Measurements from ENCODE around the gene DNAH11.

DNA sequence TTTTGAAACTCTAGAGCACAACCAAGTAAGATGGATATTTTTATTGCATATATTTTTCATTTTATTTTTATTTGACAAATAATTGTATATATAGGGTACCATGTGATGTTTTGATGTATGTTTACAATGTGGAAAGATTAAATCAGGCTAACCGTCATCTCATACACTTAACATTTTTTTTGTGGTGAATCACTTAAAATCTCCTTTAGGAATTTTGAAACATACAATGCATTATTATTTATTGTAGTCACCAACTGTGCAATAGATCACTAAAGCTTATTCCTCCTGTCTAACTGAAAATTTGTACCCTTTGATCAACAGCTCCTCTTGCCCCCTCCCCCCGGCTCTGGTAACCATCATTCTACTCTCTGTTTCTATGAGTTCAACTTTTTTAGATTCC is 77.2 kb downstream of the DNAH11 start:
- TF ChIP-seq, protein P1, sequence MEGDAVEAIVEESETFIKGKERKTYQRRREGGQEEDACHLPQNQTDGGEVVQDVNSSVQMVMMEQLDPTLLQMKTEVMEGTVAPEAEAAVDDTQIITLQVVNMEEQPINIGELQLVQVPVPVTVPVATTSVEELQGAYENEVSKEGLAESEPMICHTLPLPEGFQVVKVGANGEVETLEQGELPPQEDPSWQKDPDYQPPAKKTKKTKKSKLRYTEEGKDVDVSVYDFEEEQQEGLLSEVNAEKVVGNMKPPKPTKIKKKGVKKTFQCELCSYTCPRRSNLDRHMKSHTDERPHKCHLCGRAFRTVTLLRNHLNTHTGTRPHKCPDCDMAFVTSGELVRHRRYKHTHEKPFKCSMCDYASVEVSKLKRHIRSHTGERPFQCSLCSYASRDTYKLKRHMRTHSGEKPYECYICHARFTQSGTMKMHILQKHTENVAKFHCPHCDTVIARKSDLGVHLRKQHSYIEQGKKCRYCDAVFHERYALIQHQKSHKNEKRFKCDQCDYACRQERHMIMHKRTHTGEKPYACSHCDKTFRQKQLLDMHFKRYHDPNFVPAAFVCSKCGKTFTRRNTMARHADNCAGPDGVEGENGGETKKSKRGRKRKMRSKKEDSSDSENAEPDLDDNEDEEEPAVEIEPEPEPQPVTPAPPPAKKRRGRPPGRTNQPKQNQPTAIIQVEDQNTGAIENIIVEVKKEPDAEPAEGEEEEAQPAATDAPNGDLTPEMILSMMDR (IDR thresholded peaks at IDR 0.05), result no peak
- TF ChIP-seq POLR2A (IDR thresholded peaks at IDR 0.05), result no peak

Measured in prostate gland (tissue), 2 donors.